PFSK-1 (cell line): Measurements from ENCODE around the gene FADS2.

Source experiments
- POLR2AphosphoS5 ChIP-seq: IDR thresholded peaks from 2 replicates; pipeline ENCODE4 v1.6.1; 2012; ENCODE audit warnings: low read depth, mild to moderate bottlenecking, control low read depth, low read length, moderate library complexity
- TAF1 ChIP-seq: IDR thresholded peaks from 2 replicates; pipeline ENCODE4 v1.6.1; 2012; ENCODE audit warnings: low read length, control low read depth, borderline replicate concordance; ENCODE audit not compliant: insufficient read depth
- TF ChIP-seq, protein P1 (sequence below), 2 experiments: IDR thresholded peaks; 2 replicates each; pipeline versions ENCODE4 v1.6.1 to v1.8.0; 2011 to 2012; ENCODE audit warnings: low read depth in 2 of 2, low read length in 2 of 2, control low read depth in 1 of 2, inconsistent platforms in 1 of 2, mild to moderate bottlenecking in 1 of 2, moderate library complexity in 1 of 2; ENCODE audit not compliant: insufficient read depth in 1 of 2

DNA sequence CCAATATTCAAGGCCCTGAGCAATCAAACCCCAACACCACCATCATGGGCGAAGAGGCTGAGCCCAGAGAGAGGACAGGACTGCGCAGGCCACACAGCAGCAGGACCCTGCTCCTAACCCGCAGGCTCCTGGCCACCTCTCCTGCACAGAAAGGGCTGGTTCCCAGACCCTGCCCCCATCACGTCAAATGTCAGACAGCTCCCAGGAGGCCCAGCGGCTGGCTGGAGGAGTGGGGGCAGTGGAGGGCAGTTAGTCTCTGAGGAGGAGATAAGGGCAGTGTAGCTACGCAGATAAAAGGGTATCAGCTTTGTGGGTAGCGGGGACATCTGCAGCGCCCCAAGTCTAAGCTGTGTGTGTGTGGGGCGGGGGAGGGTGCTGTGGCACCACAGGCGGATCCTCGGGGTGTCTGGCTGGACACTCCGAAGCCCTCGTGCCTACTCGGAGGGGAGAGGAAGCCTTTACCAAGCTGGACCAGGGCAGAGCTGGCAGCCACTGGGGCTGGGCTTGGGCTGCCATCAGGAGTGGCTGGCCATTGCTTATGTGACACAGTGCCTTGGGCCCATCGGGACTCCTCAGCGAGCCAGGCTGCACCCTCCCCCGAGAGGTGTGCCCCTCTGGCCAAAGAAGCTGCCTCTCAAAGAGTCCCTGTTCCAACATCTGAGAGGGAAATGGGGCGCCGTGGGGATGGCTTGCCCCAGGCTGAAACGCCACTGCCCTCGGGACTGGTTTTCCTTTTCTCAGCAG lies 41.8 kb downstream of the FADS2 start:
- TF ChIP-seq TAF1 (no peak), POLR2AphosphoS5 (no peak)
- TF ChIP-seq, protein P1, sequence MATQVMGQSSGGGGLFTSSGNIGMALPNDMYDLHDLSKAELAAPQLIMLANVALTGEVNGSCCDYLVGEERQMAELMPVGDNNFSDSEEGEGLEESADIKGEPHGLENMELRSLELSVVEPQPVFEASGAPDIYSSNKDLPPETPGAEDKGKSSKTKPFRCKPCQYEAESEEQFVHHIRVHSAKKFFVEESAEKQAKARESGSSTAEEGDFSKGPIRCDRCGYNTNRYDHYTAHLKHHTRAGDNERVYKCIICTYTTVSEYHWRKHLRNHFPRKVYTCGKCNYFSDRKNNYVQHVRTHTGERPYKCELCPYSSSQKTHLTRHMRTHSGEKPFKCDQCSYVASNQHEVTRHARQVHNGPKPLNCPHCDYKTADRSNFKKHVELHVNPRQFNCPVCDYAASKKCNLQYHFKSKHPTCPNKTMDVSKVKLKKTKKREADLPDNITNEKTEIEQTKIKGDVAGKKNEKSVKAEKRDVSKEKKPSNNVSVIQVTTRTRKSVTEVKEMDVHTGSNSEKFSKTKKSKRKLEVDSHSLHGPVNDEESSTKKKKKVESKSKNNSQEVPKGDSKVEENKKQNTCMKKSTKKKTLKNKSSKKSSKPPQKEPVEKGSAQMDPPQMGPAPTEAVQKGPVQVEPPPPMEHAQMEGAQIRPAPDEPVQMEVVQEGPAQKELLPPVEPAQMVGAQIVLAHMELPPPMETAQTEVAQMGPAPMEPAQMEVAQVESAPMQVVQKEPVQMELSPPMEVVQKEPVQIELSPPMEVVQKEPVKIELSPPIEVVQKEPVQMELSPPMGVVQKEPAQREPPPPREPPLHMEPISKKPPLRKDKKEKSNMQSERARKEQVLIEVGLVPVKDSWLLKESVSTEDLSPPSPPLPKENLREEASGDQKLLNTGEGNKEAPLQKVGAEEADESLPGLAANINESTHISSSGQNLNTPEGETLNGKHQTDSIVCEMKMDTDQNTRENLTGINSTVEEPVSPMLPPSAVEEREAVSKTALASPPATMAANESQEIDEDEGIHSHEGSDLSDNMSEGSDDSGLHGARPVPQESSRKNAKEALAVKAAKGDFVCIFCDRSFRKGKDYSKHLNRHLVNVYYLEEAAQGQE (IDR thresholded peaks at IDR 0.05; ENCODE audit: insufficient read depth in 1 of 2, low read depth in 2 of 2, low read length in 2 of 2): no peak
